Activated CD4-positive, alpha-beta T cell treated with anti-CD3 and anti-CD28 coated beads, Interleukin-2, amount 50 U/mL, for 4 hours (primary cell): ENCODE results near the gene PTEN.

Experiments
- DNase-seq, 2 experiments: peaks; one replicate each; pipeline ENCODE4 v3.0.0-alpha.2; 2020

PTEN gene

GRCh38 chr10:87987206-87987605 is 123.8 kb downstream of the PTEN start:
- DNase-seq: no peak

GRCh38 chr10:87991946-87992345 is 128.5 kb downstream of the PTEN start:
- DNase-seq: no peak

GRCh38 chr10:88004451-88004850 is 141.0 kb downstream of the PTEN start:
- DNase-seq: no peak

GRCh38 chr10:88006261-88006660 is 142.8 kb downstream of the PTEN start:
- DNase-seq: no peak

- no peak for DNase-seq
Observed at GRCh38 chr10:88008866-88009470, 145.5 kb downstream of the PTEN start.

GRCh38 chr10:88012641-88013040 is 149.2 kb downstream of the PTEN start:
- DNase-seq: no peak

GRCh38 chr10:88017781-88018180 is 154.4 kb downstream of the PTEN start:
- no peak for DNase-seq

GRCh38 chr10:88019753-88020152 is 156.3 kb downstream of the PTEN start:
- DNase-seq: no peak
